Medulla oblongata (tissue), 1 donor: ENCODE measurements around the gene DNAH12.
A peak's percentile ranks its signal among the peaks of the same experiment; 100 is the strongest.
"Not testable (repeated sequence)": the region's sequence is repeated elsewhere in the genome, so short reads cannot be mapped to it uniquely, and the experiment has no call there.

Source experiments
- DNase-seq: peaks from one replicate; pipeline ENCODE4 v3.0.0-alpha.2; 2015; ENCODE audit errors: extremely low spot score

Gene DNAH12

DNA sequence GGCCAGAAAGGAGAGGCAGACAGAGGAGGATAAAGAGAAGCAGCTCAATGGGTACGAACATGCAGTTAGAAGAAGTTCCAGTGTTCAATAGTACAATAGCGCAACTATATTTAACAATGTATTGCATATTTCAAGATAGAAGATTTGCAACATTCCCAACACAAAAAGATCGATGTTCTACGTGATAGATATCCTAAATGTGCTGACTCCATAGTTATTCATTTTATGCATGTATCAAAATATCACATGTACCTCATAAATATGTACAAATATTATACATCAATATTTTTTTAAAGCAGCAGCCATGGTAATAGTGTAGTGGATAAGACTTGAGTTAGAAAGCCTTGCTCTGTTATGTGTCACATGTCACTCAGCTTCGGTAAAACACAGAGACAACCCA is 141.5 kb downstream of the DNAH12 start:
- no peak for DNase-seq

DNA sequence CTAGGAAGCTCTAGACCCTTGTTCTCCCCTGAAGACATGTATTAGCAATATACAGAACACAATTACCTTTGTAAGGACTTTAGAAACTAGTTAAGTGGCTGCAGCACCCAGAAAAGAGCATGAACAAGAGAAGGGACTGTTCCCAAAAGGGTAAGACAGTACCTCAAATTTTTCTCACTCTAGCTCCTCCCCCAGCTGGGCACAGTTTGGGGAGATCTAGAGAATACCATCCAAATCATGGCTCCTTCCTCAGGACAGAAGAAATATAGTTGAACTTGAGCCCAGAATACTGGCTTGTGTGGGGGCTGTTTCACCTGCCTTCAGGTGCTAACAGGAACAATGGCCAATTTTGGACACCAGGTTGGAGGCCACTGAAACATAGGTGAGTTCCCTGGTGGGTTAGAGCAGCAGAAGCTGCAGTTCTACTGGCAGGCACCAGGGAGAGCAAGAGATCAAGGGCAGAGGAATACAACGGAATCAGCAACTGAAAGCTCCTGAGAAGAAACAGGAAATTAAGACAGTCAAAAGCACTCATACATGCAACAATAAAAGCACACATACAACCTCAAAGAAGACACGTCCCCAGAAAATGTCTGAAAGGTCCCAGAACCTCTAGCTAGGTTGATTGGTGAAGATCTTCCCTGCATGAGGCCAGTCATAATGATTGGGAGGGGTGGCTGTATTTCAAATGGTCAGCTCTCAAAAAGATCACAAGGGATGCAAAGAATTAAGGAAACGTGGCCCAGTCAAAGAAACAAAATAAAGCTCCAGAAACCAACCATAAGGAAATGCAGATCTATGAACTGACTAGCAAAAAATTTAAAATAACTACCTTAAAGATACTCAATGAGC is 146.7 kb downstream of the DNAH12 start:
- DNase-seq = peak; percentile 35

DNA sequence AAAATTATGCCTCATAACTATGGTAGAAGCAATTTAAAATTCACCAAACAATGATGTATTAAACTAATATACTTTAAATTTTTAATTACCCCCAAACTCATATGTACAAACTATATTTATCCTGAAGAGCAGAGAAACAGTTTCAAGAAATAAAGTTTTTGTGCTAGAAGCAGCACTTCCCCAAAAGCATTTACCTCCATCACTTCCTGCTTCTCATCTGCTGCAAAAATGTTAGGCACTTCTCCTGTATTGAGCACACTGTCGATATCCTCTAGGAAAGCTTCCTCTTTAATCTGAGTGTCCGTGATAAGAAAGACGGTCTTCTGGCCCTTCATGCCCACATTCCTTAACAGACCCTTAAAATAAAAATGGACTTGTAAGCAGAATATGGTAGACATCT is 150.2 kb downstream of the DNAH12 start:
- no peak for DNase-seq

DNA sequence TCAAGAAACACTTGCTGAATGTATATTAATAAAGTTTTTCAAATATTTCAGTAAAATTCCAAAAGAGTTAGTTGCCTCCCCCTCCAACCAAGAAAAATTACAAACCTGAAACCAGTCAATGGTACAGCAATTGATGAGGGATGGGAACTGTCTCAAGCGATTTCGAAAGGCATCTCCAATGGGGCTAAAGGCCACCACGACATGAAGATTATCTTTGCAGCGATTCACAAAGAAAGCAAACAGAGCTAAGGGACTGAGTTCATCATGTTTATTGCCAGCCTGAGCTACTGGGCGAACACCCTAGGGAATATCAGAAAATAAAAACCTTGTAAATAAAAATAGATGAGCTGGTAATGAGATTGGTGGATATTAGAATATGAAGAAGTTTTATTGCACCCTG is 152.4 kb downstream of the DNAH12 start:
- no peak for DNase-seq

DNA sequence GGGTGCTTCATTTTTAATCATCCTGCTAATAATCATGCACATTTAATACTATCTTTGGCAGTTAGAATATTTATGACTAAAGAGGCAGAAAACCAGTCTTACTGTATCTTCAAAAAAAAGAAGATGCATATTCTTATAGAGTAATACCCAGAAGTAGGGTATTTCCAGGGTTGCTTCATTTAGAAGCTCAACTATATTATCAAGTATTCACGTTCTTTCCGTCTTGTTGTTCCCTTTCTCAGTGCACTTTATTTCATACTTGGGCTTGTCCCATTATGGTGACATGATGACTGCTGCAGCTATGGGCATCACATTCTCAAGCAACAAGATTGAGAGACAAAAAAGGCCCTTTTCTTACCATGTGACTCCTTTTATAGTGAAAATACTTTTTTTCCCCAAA is 154.9 kb downstream of the DNAH12 start:
- no peak for DNase-seq

DNA sequence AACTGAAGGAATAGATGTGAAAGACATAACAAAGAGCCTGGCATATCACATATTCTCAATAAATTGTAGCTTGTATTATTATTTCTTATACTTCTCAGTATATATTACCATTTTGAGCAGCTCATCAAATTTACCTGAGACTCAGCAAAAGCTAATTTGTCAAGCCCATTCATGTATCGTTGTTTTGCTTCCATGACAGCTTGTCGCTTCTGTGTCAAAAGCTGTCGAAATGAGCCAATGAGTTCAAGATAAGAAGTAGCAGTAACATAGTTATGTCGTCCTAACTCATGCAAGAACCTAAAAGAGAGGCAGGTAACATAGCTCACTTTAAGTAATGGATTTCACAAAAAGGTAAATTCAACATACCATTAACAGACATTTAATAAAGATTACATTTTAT is 157.8 kb downstream of the DNAH12 start:
- DNase-seq = no peak

- DNase-seq = no peak
Observed at GRCh38 chr3:57385498-57385897, 158.6 kb downstream of the DNAH12 start.

DNA sequence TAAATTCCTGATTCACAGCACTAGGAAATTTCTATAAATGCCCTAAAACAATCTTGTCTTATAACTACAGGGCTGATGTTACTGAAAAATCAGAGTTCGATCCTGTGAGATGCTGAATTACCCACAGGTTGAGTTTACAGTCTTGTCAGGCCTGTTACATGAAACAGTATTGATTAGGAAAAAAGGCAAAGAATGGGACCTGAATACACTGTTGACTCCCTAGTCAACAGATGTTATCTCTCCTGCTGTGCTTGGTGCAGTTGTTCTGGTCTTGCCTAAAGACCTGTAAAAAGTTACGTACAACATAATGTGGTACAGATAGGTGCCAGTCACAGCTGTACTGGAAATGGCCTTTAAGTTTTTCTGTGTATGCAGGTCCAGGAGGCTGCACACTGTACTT is 160.3 kb downstream of the DNAH12 start:
- no peak for DNase-seq

- no peak for DNase-seq
Observed at GRCh38 chr3:57383406-57383805, 160.7 kb downstream of the DNAH12 start.

- DNase-seq = no peak
Observed at GRCh38 chr3:57382933-57383332, 161.2 kb downstream of the DNAH12 start.

GRCh38 chr3:57370341-57370740 is 173.8 kb downstream of the DNAH12 start:
- DNase-seq = no peak

- not testable (repeated sequence) for DNase-seq
Observed at GRCh38 chr3:57365089-57365488, 179.1 kb downstream of the DNAH12 start.

DNA sequence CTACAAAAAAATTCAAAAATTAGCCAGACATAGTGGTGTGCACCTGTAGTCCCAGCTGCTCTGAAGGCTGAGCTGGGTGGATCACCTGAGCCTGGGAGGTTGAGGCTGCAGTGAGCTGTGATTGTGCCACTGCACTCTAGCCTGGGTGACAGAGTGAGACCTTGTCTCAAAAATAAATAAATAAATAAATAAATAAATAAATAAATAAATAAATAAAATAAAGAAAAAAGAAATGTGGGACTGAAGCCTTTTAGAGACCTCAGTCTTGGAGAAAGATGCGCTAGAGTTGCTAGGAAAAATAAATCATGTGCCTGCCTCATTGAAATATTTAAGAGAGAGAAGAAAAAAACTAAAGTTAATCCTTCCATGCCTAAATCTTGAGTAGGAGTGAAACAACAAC is 187.9 kb downstream of the DNAH12 start:
- DNase-seq = not testable (repeated sequence)

DNA sequence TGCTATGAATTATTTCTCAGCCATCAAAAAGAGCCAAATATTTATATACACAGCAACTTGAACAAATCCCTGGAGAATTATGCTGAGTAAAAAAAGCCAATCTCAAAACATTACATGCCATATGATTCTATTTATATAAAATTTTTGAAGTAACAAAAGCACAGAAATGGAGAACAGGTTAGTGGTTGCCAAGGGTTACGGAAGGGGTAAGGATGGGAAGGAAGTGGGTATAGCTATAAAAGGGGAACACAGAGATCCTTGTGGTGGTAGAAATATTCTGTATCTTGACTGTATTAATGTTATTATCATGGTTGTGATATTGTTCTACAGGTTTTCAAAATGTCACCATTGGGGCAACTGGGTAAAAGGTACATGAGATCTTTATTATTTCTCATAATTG is 189.4 kb downstream of the DNAH12 start:
- DNase-seq = no peak

GRCh38 chr3:57350271-57350670 is 193.9 kb downstream of the DNAH12 start:
- no peak for DNase-seq

GRCh38 chr3:57339071-57339642 is 205.0 kb downstream of the DNAH12 start:
- DNase-seq = not testable (repeated sequence)

GRCh38 chr3:57338272-57339070 is 205.7 kb downstream of the DNAH12 start:
- not testable (repeated sequence) for DNase-seq

DNA sequence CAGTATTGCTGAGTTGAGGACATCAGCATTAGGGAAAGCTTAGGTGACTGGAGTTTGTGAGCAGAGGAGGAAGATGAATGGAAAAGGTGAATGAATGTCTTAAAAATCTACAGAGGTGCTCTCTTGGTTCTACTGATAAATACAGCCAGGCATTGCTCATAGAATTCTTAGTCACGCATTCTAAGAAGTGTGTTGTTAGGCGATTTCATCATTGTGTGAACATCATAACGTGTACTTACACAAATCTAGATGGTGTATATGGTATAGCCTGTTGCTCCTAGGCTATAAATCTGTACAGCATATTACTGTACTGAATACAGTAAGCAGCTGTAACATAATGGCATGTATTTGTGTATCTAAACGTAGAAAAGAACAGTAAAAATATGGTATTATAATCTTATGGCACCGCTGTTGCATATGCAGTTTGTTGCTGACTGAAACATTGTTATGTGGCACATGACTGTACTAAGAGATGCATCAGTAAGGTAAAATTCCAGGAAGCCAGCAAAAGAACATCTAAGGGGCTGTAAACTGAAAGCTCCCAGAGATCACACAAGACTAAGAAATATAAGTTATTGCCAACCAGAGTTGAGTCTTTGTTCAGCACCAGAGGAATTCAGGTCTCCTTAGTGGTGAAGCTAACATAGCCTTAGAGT is 208.7 kb downstream of the DNAH12 start:
- DNase-seq = no peak

GRCh38 chr3:57331078-57331610 is 213.0 kb downstream of the DNAH12 start:
- DNase-seq = no peak

DNA sequence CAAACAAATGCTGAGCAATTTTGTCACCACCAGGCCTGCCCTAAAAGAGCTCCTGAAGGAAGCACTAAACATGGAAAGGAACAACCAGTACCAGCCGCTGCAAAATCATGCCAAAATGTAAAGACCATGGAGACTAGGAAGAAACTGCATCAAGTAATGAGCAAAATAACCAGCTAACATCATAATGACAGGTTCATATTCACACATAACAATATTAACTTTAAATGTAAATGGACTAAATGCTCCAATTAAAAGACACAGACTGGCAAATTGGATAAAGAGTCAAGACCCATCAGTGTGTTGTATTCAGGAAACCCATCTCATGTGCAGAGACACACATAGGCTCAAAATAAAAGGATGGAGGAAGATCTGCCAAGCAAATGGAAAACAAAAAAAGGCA is 217.6 kb downstream of the DNAH12 start:
- not testable (repeated sequence) for DNase-seq

- no peak for DNase-seq
Observed at GRCh38 chr3:57314204-57314603, 229.9 kb downstream of the DNAH12 start.
